GM21423 (cell line): ENCODE measurements around the gene INPP4A.

Experiments used
- ATAC-seq: cut with Tn5 transposase; IDR thresholded peaks from one replicate; pipeline ENCODE4 v1.9.1; 2021; ENCODE audit warnings: mild to moderate bottlenecking, moderate library complexity; ENCODE audit not compliant: unreplicated experiment

INPP4A gene

GRCh38 chr2:98558852-98559530 is 114.3 kb downstream of the INPP4A start:
- ATAC-seq = no peak

GRCh38 chr2:98559581-98559980 is 114.9 kb downstream of the INPP4A start:
- ATAC-seq = no peak

- ATAC-seq = no peak
Measured at GRCh38 chr2:98560256-98560771, 115.7 kb downstream of the INPP4A start.

DNA sequence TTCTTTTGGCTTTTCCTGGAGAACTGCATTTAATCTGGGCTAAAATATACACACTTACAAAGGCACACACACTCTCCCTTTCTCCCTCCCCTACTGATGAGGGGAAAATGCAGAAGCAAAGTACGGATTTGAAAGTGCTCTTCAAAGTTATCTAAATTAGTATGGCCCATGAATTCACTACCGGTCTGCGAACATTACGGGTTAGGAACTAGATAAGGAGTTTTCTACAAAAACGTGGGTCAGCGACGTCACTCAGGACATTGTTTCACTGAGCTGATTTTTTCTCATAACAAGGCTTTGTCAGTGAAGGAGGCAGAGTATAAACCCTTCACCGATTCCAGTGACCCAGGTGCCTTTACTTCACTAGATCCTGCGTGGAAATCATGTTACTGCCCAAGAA is 116.4 kb downstream of the INPP4A start:
- no peak for ATAC-seq

- no peak for ATAC-seq
Measured at GRCh38 chr2:98561902-98562695, 117.4 kb downstream of the INPP4A start.

DNA sequence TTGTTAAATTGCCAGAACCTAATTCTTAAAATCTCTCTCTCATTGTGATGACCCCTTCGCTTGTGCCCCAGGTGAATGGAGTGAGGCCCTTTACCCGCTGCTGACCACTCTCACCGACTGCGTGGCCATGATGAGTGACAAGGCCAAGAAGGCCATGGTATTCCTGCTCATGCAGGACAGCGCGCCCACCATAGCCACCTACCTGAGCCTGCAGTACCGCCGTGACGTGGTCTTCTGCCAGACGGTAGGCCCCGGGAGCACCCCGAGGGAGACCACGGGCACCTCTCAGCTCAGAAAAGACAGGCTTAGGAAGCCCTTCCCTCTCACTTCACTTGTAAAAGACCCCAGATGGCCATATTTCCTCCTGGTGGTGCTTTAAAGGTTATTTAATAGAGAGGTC is 118.7 kb downstream of the INPP4A start:
- ATAC-seq = no peak

- no peak for ATAC-seq
Measured at GRCh38 chr2:98564541-98565132, 120.0 kb downstream of the INPP4A start.

DNA sequence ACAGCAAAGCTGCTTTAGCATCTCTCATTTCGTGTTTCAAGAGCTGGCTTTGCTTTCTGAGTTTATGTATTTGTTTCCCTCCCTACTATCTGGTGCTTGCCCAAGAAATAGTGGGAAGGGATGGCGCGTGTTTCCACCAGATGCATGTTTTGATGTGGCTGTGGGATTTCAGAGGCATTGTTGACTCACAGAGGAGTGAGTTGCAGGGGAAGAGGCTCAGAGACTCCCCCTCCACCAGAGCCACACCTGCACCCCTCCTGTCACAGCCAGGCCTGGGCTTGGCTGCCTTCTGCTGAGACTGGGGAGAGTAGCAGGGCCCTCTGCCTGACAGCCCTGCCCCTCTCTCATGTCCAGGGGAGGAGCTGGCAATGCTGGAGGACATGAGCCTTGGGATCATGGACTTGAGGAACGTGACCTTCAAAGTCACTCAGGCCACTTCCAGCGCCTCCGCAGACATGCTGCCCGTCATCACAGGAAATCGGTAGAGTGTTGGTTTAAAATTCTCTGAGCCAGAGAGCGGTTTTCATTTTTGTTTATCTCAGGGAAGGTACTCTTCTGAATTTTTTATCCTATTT is 120.7 kb downstream of the INPP4A start:
- ATAC-seq = no peak

- ATAC-seq = no peak
Measured at GRCh38 chr2:98565941-98566340, 121.3 kb downstream of the INPP4A start.

GRCh38 chr2:98568161-98568956 is 123.7 kb downstream of the INPP4A start:
- no peak for ATAC-seq

DNA sequence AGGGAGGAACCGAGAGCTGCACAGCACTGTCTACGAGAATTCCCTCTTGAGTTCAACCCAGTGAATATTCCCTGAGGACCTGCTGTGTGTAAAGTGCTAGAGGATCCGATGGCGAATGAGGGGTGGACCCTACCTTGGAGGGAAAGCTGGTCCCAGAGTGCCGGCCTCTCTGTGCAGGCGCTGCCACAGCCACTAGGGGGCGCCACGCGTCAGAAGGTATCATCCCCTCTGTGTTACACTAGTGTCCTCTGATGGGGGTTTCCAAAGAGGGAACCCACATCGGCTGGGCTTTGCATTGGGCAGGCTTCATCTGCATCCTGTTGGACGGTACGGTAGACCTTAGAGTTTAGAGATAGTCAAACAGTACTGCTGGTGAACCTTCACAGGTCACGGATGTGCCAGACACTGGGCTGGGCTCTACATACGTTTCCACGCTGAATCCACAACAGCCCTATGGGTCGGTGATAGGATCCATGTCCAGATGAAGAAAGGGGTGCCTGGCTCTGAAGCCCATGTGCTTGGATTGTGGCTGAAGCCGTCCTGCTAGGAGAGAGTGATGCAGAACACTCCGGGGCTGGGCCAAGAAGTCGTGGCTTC is 124.6 kb downstream of the INPP4A start:
- no peak for ATAC-seq

DNA sequence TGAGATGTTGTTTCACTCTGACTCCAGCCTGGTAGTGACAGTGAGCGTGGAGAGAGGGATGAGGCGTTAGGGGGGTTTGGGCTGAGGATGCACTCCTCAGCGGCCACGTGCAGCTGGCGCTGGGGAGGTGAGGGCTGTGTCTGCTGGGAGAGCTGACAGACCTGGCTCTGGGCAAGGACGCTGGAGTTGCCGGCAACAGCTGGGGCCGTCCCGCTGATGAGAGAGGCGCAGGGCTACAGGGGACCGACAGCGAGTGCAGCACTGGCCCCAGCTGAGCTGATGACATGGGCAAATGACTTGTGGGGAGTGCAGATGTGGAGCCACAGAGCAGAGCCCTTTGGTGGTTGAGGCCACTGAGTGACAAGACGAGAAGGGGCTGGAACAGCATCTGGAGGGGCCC is 125.3 kb downstream of the INPP4A start:
- ATAC-seq = no peak

- no peak for ATAC-seq
Measured at GRCh38 chr2:98570356-98570755, 125.7 kb downstream of the INPP4A start.

GRCh38 chr2:98571121-98571701 is 126.6 kb downstream of the INPP4A start:
- no peak for ATAC-seq

- ATAC-seq = no peak
Measured at GRCh38 chr2:98571796-98572195, 127.1 kb downstream of the INPP4A start.

GRCh38 chr2:98572211-98572610 is 127.6 kb downstream of the INPP4A start:
- ATAC-seq = no peak

- ATAC-seq = no peak
Measured at GRCh38 chr2:98572676-98573075, 128.0 kb downstream of the INPP4A start.

DNA sequence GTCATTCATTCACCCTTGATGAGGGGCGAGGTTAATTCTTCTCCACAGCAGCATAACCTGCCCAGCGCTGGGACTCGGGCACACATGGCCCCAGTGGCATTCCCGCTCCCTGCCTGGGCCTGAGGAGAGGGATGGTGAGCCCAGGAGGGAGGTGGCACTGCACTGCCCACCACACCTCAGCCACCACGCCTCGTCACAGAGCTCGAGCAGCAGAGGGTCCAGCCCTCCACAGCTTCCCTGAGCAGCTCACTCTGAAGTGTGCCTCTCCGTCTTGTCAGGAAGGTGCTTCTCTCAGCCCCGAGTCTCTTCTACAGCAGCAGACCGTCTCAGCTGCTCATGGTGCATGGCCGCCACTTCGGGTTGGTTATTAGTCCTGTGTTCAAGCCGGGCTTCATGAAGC is 128.8 kb downstream of the INPP4A start:
- ATAC-seq = no peak

DNA sequence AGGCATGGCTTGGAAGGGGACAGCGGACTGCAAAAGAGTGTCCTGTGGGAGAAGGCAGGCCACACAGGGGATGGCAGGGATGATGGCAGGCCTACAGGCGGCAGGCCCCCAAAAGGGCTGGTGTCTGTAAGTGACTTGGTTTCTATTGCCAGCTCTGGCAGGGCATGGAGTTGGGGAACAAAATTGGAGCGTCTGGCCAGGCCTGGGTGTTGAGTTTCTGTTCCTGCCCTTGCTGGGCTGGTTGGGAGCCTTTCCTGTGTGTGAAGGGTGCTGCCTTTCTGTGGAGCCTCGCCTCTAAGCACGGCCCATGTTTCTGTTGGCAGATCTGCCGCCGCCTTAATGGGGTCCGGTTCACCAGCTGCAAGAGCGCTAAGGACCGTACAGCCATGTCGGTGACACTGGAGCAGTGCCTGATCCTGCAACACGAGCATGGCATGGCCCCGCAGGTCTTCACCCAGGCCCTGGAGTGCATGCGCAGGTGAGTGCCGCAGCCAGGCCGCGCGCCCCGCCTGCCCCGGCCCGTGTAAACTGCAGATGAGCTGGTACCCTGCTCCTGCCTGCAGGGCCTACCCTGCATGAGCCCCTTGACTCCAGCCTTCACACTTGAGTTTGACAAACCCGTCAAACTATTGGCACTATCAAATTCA is 132.1 kb downstream of the INPP4A start:
- ATAC-seq = no peak
